Transverse colon (tissue), 4 donors: Measurements from ENCODE around the gene GABRG3.

ENCODE experiments used
- EP300 ChIP-seq: sonication (generic); formaldehyde crosslinking; IDR thresholded peaks from one replicate; pipeline ENCODE4 v1.6.1; 2017; ENCODE audit warnings: antibody characterized with exemption, low read depth
- POLR2A ChIP-seq: fragments of 450-650 bp; IDR thresholded peaks from one replicate; pipeline ENCODE4 v1.6.1; 2016; ENCODE audit warnings: antibody characterized with exemption, mild to moderate bottlenecking, moderate library complexity
- POLR2AphosphoS5 ChIP-seq, 3 donors: sonication (generic); formaldehyde crosslinking; IDR thresholded peaks; one replicate each; pipeline ENCODE4 v1.6.1; 2016; ENCODE audit warnings: antibody characterized with exemption in 3 of 3
- TF ChIP-seq, protein P1 (sequence below), 5 experiments: fragments of 200-600 bp in 3 of 5; fragments of 450-650 bp in 2 of 5; sonication (generic) in 3 of 5; IDR thresholded peaks; 1 replicate in 2 of 5; 2 replicates in 3 of 5; pipeline ENCODE4 v1.5.1; 2016 to 2017; ENCODE audit warnings: antibody characterized with exemption in 5 of 5, inconsistent platforms in 3 of 5, mild to moderate bottlenecking in 2 of 5, moderate library complexity in 1 of 5

- TF ChIP-seq, protein P1, sequence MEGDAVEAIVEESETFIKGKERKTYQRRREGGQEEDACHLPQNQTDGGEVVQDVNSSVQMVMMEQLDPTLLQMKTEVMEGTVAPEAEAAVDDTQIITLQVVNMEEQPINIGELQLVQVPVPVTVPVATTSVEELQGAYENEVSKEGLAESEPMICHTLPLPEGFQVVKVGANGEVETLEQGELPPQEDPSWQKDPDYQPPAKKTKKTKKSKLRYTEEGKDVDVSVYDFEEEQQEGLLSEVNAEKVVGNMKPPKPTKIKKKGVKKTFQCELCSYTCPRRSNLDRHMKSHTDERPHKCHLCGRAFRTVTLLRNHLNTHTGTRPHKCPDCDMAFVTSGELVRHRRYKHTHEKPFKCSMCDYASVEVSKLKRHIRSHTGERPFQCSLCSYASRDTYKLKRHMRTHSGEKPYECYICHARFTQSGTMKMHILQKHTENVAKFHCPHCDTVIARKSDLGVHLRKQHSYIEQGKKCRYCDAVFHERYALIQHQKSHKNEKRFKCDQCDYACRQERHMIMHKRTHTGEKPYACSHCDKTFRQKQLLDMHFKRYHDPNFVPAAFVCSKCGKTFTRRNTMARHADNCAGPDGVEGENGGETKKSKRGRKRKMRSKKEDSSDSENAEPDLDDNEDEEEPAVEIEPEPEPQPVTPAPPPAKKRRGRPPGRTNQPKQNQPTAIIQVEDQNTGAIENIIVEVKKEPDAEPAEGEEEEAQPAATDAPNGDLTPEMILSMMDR (IDR thresholded peaks at IDR 0.05), result no peak
- no peak for TF ChIP-seq POLR2A
- no peak for TF ChIP-seq POLR2AphosphoS5 (IDR thresholded peaks at IDR 0.05)
- no peak for TF ChIP-seq EP300
Observed at GRCh38 chr15:27573805-27574485, 603.0 kb downstream of the GABRG3 start.
